HEK293 (cell line): Measurements from ENCODE around the gene ADGRF1.

Experiments used
- CTCF ChIA-PET: fragments of 350-600 bp; formaldehyde crosslinking; extraction: SDS; loops from one replicate; lab custom pipeline; 2021; ENCODE audit warnings: antibody characterized with exemption; lab: Yijun Ruan, JAX
- POLR2A ChIA-PET: fragments of 300-600 bp; formaldehyde crosslinking; extraction: SDS; loops from one replicate; lab custom pipeline; 2020; ENCODE audit warnings: antibody characterized with exemption, inconsistent platforms; lab: Yijun Ruan, JAX
- H3K27ac ChIP-seq: fragments of 200-500 bp; sonication (Bioruptor generic); 2 replicates; pipeline ENCODE4 v1.5.1; 2014; ENCODE audit warnings: low read depth, low read length, control low read depth, inconsistent platforms; ENCODE audit errors: extremely low read depth
- H3K36me3 ChIP-seq, 2 experiments: fragments of 200-500 bp in 1 of 2; sonication (Bioruptor generic) in 1 of 2; 1 replicate in 1 of 2; 2 replicates in 1 of 2; pipeline ENCODE4 v1.5.1; 2014 to 2017; ENCODE audit warnings: inconsistent platforms in 2 of 2, low read length in 2 of 2; ENCODE audit not compliant: control insufficient read depth in 2 of 2, insufficient read depth in 1 of 2
- H3K4me1 ChIP-seq: fragments of 200-500 bp; sonication (Bioruptor generic); 2 replicates; pipeline ENCODE4 v1.5.1; 2014; ENCODE audit warnings: mild to moderate bottlenecking, low read length, inconsistent platforms; ENCODE audit not compliant: control insufficient read depth, insufficient read depth
- H3K4me3 ChIP-seq: 2 replicates; pipeline ENCODE4 v1.5.1; 2011; ENCODE audit warnings: low read depth, mild to moderate bottlenecking, control low read depth, low read length, moderate library complexity
- H3K9me3 ChIP-seq: fragments of 200-500 bp; sonication (Bioruptor generic); 2 replicates; pipeline ENCODE4 v1.5.1; 2014; ENCODE audit warnings: low read depth, low read length, inconsistent platforms; ENCODE audit not compliant: control insufficient read depth, insufficient read depth
- KLF10 ChIP-seq: fragments of 450-650 bp; IDR thresholded peaks from 2 replicates; pipeline ENCODE4 v1.5.1; 2018; ENCODE audit warnings: missing biosample characterization, mild to moderate bottlenecking, missing genetic modification characterization
- MZF1 ChIP-seq: fragments of 450-650 bp; formaldehyde crosslinking; IDR thresholded peaks from 2 replicates; pipeline ENCODE4 v1.5.1; 2017; ENCODE audit warnings: missing biosample characterization, missing genetic modification characterization, borderline replicate concordance
- ZEB2 ChIP-seq: fragments of 450-650 bp; formaldehyde crosslinking; IDR thresholded peaks from 2 replicates; pipeline ENCODE4 v1.5.1; 2016; ENCODE audit warnings: missing biosample characterization, missing genetic modification characterization
- ZNF10 ChIP-seq: fragments of 450-650 bp; formaldehyde crosslinking; IDR thresholded peaks from 2 replicates; pipeline ENCODE4 v1.5.1; 2017; ENCODE audit warnings: missing biosample characterization, missing genetic modification characterization
- ZNF354C ChIP-seq: fragments of 450-650 bp; formaldehyde crosslinking; IDR thresholded peaks from 2 replicates; pipeline ENCODE4 v1.5.1; 2016; ENCODE audit warnings: missing biosample characterization, missing genetic modification characterization, low read depth, borderline replicate concordance
- ZNF514 ChIP-seq: fragments of 450-650 bp; formaldehyde crosslinking; IDR thresholded peaks from 2 replicates; pipeline ENCODE4 v1.5.1; 2016; ENCODE audit warnings: missing biosample characterization, missing genetic modification characterization
- ZNF529 ChIP-seq: fragments of 450-650 bp; formaldehyde crosslinking; IDR thresholded peaks from 2 replicates; pipeline ENCODE4 v1.5.1; 2017; ENCODE audit warnings: missing genetic modification characterization, missing biosample characterization; ENCODE audit not compliant: insufficient replicate concordance
- ZNF837 ChIP-seq: fragments of 450-650 bp; formaldehyde crosslinking; IDR thresholded peaks from 2 replicates; pipeline ENCODE4 v1.5.1; 2016; ENCODE audit warnings: missing biosample characterization, missing genetic modification characterization
- ZSCAN30 ChIP-seq: fragments of 450-650 bp; IDR thresholded peaks from 2 replicates; pipeline ENCODE4 v1.5.1; 2018; ENCODE audit warnings: missing biosample characterization, mild to moderate bottlenecking, missing genetic modification characterization, moderate library complexity
- TF ChIP-seq, protein P1 (sequence below): fragments of 450-650 bp; formaldehyde crosslinking; IDR thresholded peaks from 2 replicates; pipeline ENCODE4 v1.5.1; 2016; ENCODE audit warnings: missing biosample characterization, missing genetic modification characterization
- TF ChIP-seq, protein P2 (sequence below): fragments of 450-650 bp; formaldehyde crosslinking; IDR thresholded peaks from 2 replicates; pipeline ENCODE4 v1.5.1; 2016; ENCODE audit warnings: missing biosample characterization, missing genetic modification characterization, borderline replicate concordance
- TF ChIP-seq, protein P3 (sequence below): fragments of 450-650 bp; IDR thresholded peaks from 2 replicates; pipeline ENCODE4 v1.5.1; 2018; ENCODE audit warnings: missing biosample characterization, mild to moderate bottlenecking, missing genetic modification characterization

ADGRF1 gene

DNA sequence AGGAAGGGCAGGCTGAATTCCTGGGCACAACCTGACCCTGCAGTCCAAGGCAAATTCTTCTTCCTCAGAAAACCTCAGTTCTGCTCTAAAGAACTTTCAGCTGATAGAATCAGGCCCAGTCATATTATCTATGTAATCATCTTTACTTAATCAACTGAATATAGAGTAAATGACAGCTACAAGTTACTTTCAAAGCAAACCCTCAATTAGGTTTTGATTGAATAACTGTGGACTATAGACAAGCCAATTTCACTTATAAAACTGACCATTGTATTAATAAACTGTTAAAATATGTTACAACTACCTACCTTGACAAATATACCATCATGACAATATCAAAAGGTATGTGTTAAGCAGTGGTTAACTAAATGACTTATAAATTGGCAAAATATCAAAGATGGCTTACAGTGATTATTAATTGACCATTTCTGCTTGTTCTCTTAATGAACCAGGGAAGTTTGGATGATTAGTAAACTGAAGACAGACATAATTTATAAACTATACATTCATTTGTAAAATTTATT is 74.2 kb downstream of the ADGRF1 start:
- no peak overlapping the region for H3K27ac ChIP-seq
- TF ChIP-seq, protein P1, sequence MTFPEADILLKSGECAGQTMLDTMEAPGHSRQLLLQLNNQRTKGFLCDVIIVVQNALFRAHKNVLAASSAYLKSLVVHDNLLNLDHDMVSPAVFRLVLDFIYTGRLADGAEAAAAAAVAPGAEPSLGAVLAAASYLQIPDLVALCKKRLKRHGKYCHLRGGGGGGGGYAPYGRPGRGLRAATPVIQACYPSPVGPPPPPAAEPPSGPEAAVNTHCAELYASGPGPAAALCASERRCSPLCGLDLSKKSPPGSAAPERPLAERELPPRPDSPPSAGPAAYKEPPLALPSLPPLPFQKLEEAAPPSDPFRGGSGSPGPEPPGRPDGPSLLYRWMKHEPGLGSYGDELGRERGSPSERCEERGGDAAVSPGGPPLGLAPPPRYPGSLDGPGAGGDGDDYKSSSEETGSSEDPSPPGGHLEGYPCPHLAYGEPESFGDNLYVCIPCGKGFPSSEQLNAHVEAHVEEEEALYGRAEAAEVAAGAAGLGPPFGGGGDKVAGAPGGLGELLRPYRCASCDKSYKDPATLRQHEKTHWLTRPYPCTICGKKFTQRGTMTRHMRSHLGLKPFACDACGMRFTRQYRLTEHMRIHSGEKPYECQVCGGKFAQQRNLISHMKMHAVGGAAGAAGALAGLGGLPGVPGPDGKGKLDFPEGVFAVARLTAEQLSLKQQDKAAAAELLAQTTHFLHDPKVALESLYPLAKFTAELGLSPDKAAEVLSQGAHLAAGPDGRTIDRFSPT (tag by site-specific recombination), result no peak
- TF ChIP-seq, all 188 proteins: peak for 0
- Histone ChIP-seq H3K9me3 (no peaks in the 10 kb centered on the region), H3K4me3 (no peak overlapping the region), H3K36me3 (no peaks in the 10 kb centered on the region), H3K4me1 (no peaks in the 10 kb centered on the region; the same call in 1 of the 2 replicates)
- POLR2A ChIA-PET, result no interaction called here
- CTCF ChIA-PET, result no interaction called here

DNA sequence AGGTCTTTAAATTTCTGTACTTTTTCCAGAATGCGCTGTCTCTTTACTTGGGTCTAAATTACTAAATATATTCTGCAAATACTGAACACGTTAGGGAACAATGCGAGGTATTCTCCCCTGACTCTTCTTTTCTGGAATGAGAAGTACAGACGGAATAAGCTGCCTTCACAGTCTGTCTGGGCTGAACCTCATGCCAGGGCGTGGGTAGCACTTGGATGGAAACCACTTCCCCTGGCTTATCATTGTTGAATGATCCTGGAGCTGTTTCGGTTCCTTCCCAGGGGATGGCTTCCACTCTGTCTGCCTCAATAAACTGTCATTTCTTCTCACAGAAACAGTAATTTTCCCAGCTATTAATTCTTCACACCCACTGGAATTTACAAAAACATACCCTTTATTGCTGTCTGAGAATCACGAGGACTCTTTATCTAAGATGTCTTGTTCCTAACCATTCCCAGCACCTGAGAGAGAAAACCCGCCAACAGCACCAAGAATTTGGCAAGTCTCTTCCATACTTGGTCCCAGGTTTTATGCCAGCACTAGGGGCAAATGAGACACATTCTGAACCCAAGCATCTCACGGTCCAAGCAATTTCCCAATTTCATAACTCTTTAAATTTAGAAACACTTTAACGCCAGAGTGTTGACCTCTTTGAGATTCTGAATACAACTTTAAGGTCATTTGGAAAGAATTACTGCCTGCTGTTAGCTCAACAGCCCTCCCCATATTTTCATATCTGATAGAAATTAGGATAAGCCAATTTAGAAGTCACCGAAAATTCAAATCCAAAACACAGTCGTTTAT is 77.2 kb downstream of the ADGRF1 start:
- H3K9me3 ChIP-seq, result no peaks in the 10 kb centered on the region
- TF ChIP-seq KLF10 (tag by site-specific recombination) (no peak), ZEB2 (tag by site-specific recombination) (no peak), ZNF10 (no peak), ZNF837 (tag by site-specific recombination) (no peak), ZNF529 (no peak), ZNF514 (tag by site-specific recombination) (no peak), MZF1 (tag by site-specific recombination) (no peak), ZSCAN30 (tag by site-specific recombination) (no peak), ZNF354C (tag by site-specific recombination) (no peak)
- TF ChIP-seq, protein P2, sequence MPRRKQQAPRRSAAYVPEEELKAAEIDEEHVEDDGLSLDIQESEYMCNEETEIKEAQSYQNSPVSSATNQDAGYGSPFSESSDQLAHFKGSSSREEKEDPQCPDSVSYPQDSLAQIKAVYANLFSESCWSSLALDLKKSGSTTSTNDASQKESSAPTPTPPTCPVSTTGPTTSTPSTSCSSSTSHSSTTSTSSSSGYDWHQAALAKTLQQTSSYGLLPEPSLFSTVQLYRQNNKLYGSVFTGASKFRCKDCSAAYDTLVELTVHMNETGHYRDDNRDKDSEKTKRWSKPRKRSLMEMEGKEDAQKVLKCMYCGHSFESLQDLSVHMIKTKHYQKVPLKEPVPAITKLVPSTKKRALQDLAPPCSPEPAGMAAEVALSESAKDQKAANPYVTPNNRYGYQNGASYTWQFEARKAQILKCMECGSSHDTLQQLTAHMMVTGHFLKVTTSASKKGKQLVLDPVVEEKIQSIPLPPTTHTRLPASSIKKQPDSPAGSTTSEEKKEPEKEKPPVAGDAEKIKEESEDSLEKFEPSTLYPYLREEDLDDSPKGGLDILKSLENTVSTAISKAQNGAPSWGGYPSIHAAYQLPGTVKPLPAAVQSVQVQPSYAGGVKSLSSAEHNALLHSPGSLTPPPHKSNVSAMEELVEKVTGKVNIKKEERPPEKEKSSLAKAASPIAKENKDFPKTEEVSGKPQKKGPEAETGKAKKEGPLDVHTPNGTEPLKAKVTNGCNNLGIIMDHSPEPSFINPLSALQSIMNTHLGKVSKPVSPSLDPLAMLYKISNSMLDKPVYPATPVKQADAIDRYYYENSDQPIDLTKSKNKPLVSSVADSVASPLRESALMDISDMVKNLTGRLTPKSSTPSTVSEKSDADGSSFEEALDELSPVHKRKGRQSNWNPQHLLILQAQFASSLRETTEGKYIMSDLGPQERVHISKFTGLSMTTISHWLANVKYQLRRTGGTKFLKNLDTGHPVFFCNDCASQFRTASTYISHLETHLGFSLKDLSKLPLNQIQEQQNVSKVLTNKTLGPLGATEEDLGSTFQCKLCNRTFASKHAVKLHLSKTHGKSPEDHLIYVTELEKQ (tag by site-specific recombination), result no peak
- TF ChIP-seq, protein P3, sequence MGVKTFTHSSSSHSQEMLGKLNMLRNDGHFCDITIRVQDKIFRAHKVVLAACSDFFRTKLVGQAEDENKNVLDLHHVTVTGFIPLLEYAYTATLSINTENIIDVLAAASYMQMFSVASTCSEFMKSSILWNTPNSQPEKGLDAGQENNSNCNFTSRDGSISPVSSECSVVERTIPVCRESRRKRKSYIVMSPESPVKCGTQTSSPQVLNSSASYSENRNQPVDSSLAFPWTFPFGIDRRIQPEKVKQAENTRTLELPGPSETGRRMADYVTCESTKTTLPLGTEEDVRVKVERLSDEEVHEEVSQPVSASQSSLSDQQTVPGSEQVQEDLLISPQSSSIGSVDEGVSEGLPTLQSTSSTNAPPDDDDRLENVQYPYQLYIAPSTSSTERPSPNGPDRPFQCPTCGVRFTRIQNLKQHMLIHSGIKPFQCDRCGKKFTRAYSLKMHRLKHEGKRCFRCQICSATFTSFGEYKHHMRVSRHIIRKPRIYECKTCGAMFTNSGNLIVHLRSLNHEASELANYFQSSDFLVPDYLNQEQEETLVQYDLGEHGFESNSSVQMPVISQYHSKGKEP (tag by site-specific recombination), result no peak
- POLR2A ChIA-PET, result interaction anchor here (1.0 kb wide), 1 partner anchor 9 kb away, joined by 3 read pairs; no protein-coding TSS in a partner anchor
- no peak overlapping the region for H3K4me3 ChIP-seq
- no peaks in the 10 kb centered on the region for H3K36me3 ChIP-seq
- no peaks in the 10 kb centered on the region; the same call in 1 of the 2 replicates for H3K4me1 ChIP-seq
- CTCF ChIA-PET, result interaction anchor here (0.6 to 1.3 kb wide), 6 partner anchors 47 to 1765 kb away, joined by 3 to 5 read pairs (median 4); no protein-coding TSS in a partner anchor
- H3K27ac ChIP-seq, result no peak overlapping the region
